Neural progenitor cell (in vitro differentiated cells): ENCODE data around the gene AXL. TPM values are rescaled to one million over a fixed set of nuclear protein-coding genes. Genes with fewer than 3 reads are reported as not detected.
"Not testable (repeated sequence)": the region's sequence is repeated elsewhere in the genome, so short reads cannot be mapped to it uniquely, and the experiment has no call there.

Experiments
- DNase-seq: peaks from one replicate; pipeline ENCODE4 v3.0.0-alpha.2; 2016; ENCODE audit warnings: low spot score
- H2AFZ ChIP-seq: fragments of 200-600 bp; sonication (generic); replicated peaks from 2 replicates; pipeline ENCODE4 v1.6.1; 2016; ENCODE audit warnings: antibody characterized with exemption
- H3F3A ChIP-seq: fragments of 200-600 bp; sonication (generic); 2 replicates; pipeline ENCODE4 v1.6.1; 2016; ENCODE audit warnings: antibody characterized with exemption, low read depth
- H3K27ac ChIP-seq: fragments of 200-600 bp; sonication (generic); 2 replicates; pipeline ENCODE4 v1.5.1; 2016; ENCODE audit warnings: mild to moderate bottlenecking
- H3K27me3 ChIP-seq: fragments of 200-600 bp; sonication (generic); 2 replicates; pipeline ENCODE4 v1.6.1; 2016; ENCODE audit warnings: mild to moderate bottlenecking, moderate library complexity
- H3K36me3 ChIP-seq: fragments of 200-600 bp; sonication (generic); 2 replicates; pipeline ENCODE4 v1.5.1; 2016
- H3K4me1 ChIP-seq: fragments of 200-600 bp; sonication (generic); 2 replicates; pipeline ENCODE4 v1.6.1; 2016; ENCODE audit warnings: mixed run types
- H3K4me2 ChIP-seq: fragments of 200-600 bp; sonication (generic); 2 replicates; pipeline ENCODE4 v1.6.1; 2016
- H3K4me3 ChIP-seq: fragments of 200-600 bp; sonication (generic); 2 replicates; pipeline ENCODE4 v1.5.1; 2016
- H3K79me2 ChIP-seq: fragments of 200-600 bp; sonication (generic); 2 replicates; pipeline ENCODE4 v1.6.1; 2016; ENCODE audit warnings: low read depth
- H3K9ac ChIP-seq: fragments of 200-600 bp; sonication (generic); 2 replicates; pipeline ENCODE4 v1.6.1; 2016
- H3K9me3 ChIP-seq: fragments of 200-600 bp; sonication (generic); 2 replicates; pipeline ENCODE4 v1.5.1; 2016; ENCODE audit warnings: low read depth
- H4K20me1 ChIP-seq: fragments of 200-600 bp; sonication (generic); 2 replicates; pipeline ENCODE4 v1.6.1; 2016; ENCODE audit warnings: low read depth
- H3K27ac Mint-ChIP-seq: 3 replicates; pipeline ENCODE4 v1.8.0; 2021; ENCODE audit warnings: mixed read lengths
- H3K27me3 Mint-ChIP-seq: 2 replicates; pipeline ENCODE4 v1.8.0; 2022; ENCODE audit warnings: low read depth, mild to moderate bottlenecking, inconsistent platforms, moderate library complexity, mixed read lengths; ENCODE audit not compliant: insufficient read depth
- H3K36me3 Mint-ChIP-seq: 3 replicates; pipeline ENCODE4 v1.8.0; 2021; ENCODE audit warnings: mixed read lengths
- H3K4me1 Mint-ChIP-seq: 3 replicates; pipeline ENCODE4 v1.8.0; 2021; ENCODE audit warnings: mixed read lengths
- H3K4me3 Mint-ChIP-seq: 3 replicates; pipeline ENCODE4 v1.8.0; 2021; ENCODE audit warnings: mild to moderate bottlenecking, moderate library complexity, mixed read lengths
- H3K9me3 Mint-ChIP-seq: 3 replicates; pipeline ENCODE4 v1.8.0; 2020; ENCODE audit warnings: mixed read lengths
- CTCF ChIP-seq: fragments of 200-600 bp; sonication (generic); IDR thresholded peaks from 2 replicates; pipeline ENCODE4 v1.5.1; 2017; ENCODE audit warnings: antibody characterized with exemption, mild to moderate bottlenecking
- EZH2 ChIP-seq: fragments of 200-600 bp; sonication (generic); IDR thresholded peaks from 2 replicates; pipeline ENCODE4 v1.6.1; 2017; ENCODE audit warnings: antibody characterized with exemption, mild to moderate bottlenecking, moderate library complexity
- EZH2phosphoT487 ChIP-seq: fragments of 200-600 bp; sonication (generic); IDR thresholded peaks from 2 replicates; pipeline ENCODE4 v1.6.1; 2017; ENCODE audit warnings: antibody characterized with exemption
- total RNA-seq: library from RNA; depleted of rRNA; stranded (reverse); fragments of >200 nt; gene quantifications from 2 replicates; pipeline ENCODE4 v1.2.3, GENCODE V29; 2015; ENCODE audit warnings: low replicate concordance

The AXL gene
- total RNA-seq, 1 donor from 2014 or later: 24.7 TPM

GRCh38 chr19:41175801-41176777 is 42.9 kb upstream of the AXL start:
- no peaks in the 10 kb centered on the region for H3K36me3 Mint-ChIP-seq
- H3K4me2 ChIP-seq: peak overlapping the region; percentile 15
- no peaks in the 10 kb centered on the region for H4K20me1 ChIP-seq
- peaks cover 8% of the 10 kb centered on the region for H3K27me3 Mint-ChIP-seq
- peak; percentile 67 for DNase-seq
- no peak overlapping the region for H3K27ac ChIP-seq
- H3K27ac Mint-ChIP-seq: peak overlapping the region; percentile 67
- no peaks in the 10 kb centered on the region for H3K27me3 ChIP-seq
- H3K9me3 ChIP-seq: no peaks in the 10 kb centered on the region
- peaks cover 13% of the 10 kb centered on the region for H3K4me1 Mint-ChIP-seq
- H3K4me1 ChIP-seq: no peaks in the 10 kb centered on the region
- peak overlapping the region; percentile 67 for H3K4me3 Mint-ChIP-seq
- no peaks in the 10 kb centered on the region for H3K79me2 ChIP-seq
- H2AFZ ChIP-seq: peak overlapping the region; percentile 62
- no peak for TF ChIP-seq CTCF
- TF ChIP-seq EZH2: no peak
- TF ChIP-seq EZH2phosphoT487: no peak
- no peaks in the 10 kb centered on the region for H3K36me3 ChIP-seq
- no peak overlapping the region for H3K4me3 ChIP-seq
- peaks cover 5% of the 10 kb centered on the region for H3K9me3 Mint-ChIP-seq
- H3F3A ChIP-seq: peaks cover 8% of the 10 kb centered on the region
- no peak overlapping the region for H3K9ac ChIP-seq

- H3K27ac Mint-ChIP-seq, H3K9me3 Mint-ChIP-seq, H3K36me3 Mint-ChIP-seq, H3K27me3 ChIP-seq, DNase-seq, H3K4me1 ChIP-seq, H4K20me1 ChIP-seq, H2AFZ ChIP-seq, H3K27me3 Mint-ChIP-seq, H3K4me3 ChIP-seq, H3K27ac ChIP-seq, H3K9ac ChIP-seq, H3K9me3 ChIP-seq, H3K4me2 ChIP-seq, H3F3A ChIP-seq, H3K79me2 ChIP-seq, H3K4me3 Mint-ChIP-seq, H3K36me3 ChIP-seq: not testable (repeated sequence)
- peaks cover 13% of the 10 kb centered on the region for H3K4me1 Mint-ChIP-seq
Measured at GRCh38 chr19:41180173-41180572, 38.9 kb upstream of the AXL start.

GRCh38 chr19:41186971-41187883 is 31.8 kb upstream of the AXL start:
- Histone ChIP-seq H3K4me1 (peaks cover 12% of the 10 kb centered on the region), H3K79me2 (peaks cover 8% of the 10 kb centered on the region), H3K27me3 (no peaks in the 10 kb centered on the region), H3F3A (peaks cover 42% of the 10 kb centered on the region), H3K36me3 (no peaks in the 10 kb centered on the region), H3K27ac (no peak overlapping the region), H4K20me1 (no peaks in the 10 kb centered on the region), H2AFZ (no peak overlapping the region), H3K4me3 (no peak overlapping the region), H3K9ac (no peak overlapping the region), H3K4me2 (no peak overlapping the region), H3K9me3 (no peaks in the 10 kb centered on the region)
- Mint-ChIP-seq H3K4me1 (peaks cover 31% of the 10 kb centered on the region), H3K27me3 (peaks cover 22% of the 10 kb centered on the region), H3K27ac (no peak overlapping the region), H3K4me3 (no peak overlapping the region), H3K36me3 (no peaks in the 10 kb centered on the region), H3K9me3 (no peaks in the 10 kb centered on the region)
- TF ChIP-seq EZH2phosphoT487: no peak
- TF ChIP-seq CTCF: no peak
- TF ChIP-seq EZH2: no peak
- no peak for DNase-seq
